ENCODE measurements around the gene TMEM138. TPM values are rescaled to one million over a fixed set of nuclear protein-coding genes. Genes with fewer than 3 reads are reported as not detected.

TMEM138 gene
- total and polyA plus RNA-seq, 2 of the 13 experiments (the other 11 are each of a cell fraction or from before 2014, with no cell fraction given) = 43.5 to 61.0 TPM

- no peak for TF ChIP-seq ZNF512 (CRISPR knock-in tag; IDR thresholded peaks at IDR 0.05)
- TF ChIP-seq ZFP36L2 (CRISPR knock-in tag; IDR thresholded peaks at IDR 0.05) = no peak
- peak; percentile 75 for TF ChIP-seq ETV5 (CRISPR knock-in tag; IDR thresholded peaks at IDR 0.05; ENCODE audit: borderline replicate concordance)
- TF ChIP-seq HMGXB3 (CRISPR knock-in tag; IDR thresholded peaks at IDR 0.05; ENCODE audit: borderline replicate concordance) = peak; percentile 60; the same call in 1 of the 2 replicates
- no peak for TF ChIP-seq RARA (CRISPR knock-in tag; IDR thresholded peaks at IDR 0.05)
- TF ChIP-seq PPARG (CRISPR knock-in tag; conservative IDR thresholded peaks at IDR 0.05) = peak; percentile 48; the same call in 1 of the 2 replicates
- TF ChIP-seq ZBTB20 (CRISPR knock-in tag; IDR thresholded peaks at IDR 0.05; ENCODE audit: borderline replicate concordance, low read depth) = 0 out of 2 replicates have a peak, but pooled peaks have one; percentile 21
- TF ChIP-seq ERF (CRISPR knock-in tag; IDR thresholded peaks at IDR 0.05) = peak; percentile 48
- TF ChIP-seq ZMYM4 (CRISPR knock-in tag; IDR thresholded peaks at IDR 0.05) = peak; percentile 49; the same call in 1 of the 2 replicates
- peak; percentile 74; the same call in 1 of the 2 replicates for TF ChIP-seq SALL2 (CRISPR knock-in tag; IDR thresholded peaks at IDR 0.05)
- no peak for TF ChIP-seq U2AF2 (IDR thresholded peaks at IDR 0.05; ENCODE audit: low read depth, low read length)
- TF ChIP-seq ZFP37 (CRISPR knock-in tag; IDR thresholded peaks at IDR 0.05; ENCODE audit: borderline replicate concordance) = 0 out of 2 replicates have a peak, but pooled peaks have one; percentile 14
- TF ChIP-seq ZNF709 (CRISPR knock-in tag; IDR thresholded peaks at IDR 0.05) = peak; percentile 89
- TF ChIP-seq MEIS1 (CRISPR knock-in tag; IDR thresholded peaks at IDR 0.05; ENCODE audit: borderline replicate concordance) = 0 out of 2 replicates have a peak, but pooled peaks have one; percentile 49
- TF ChIP-seq HIC2 (CRISPR knock-in tag; IDR thresholded peaks at IDR 0.05; ENCODE audit: low read depth) = no peak; the same call in 1 of the 2 replicates
- TF ChIP-seq ZNF574 (CRISPR knock-in tag; IDR thresholded peaks at IDR 0.05) = peak; percentile 99
These were observed at the start of gene TMEM138, which contains the start of gene CYB561A3 (continued) for GRCh38 chr11:61361741-61362541.
